Stimulated activated naive CD8-positive, alpha-beta T cell treated with anti-CD3 and anti-CD28 coated beads, Interleukin-15, amount 100 ng/mL, for 72 hours (primary cell): ENCODE measurements around the gene ATG101.

Experiments used
- ATAC-seq: fragments of 150-1000 bp; cut with Tn5 transposase; 2 replicates; pipeline ENCODE4 v1.10.0; 2021; ENCODE audit warnings: mild to moderate bottlenecking, moderate library complexity
- DNase-seq, 2 donors: peaks; one replicate each; pipeline ENCODE4 v3.0.0; 2021 to 2022
- H3K27ac Mint-ChIP-seq, 2 donors: one replicate each; pipeline ENCODE4 v1.8.0; 2022; ENCODE audit warnings: mild to moderate bottlenecking in 2 of 2, mixed read lengths in 2 of 2, moderate library complexity in 2 of 2
- H3K27me3 Mint-ChIP-seq: one replicate; pipeline ENCODE4 v1.8.0; 2022; ENCODE audit warnings: mixed read lengths
- H3K4me1 Mint-ChIP-seq: one replicate; pipeline ENCODE4 v1.8.0; 2022; ENCODE audit warnings: mild to moderate bottlenecking, mixed read lengths
- H3K4me3 Mint-ChIP-seq, 2 donors: one replicate each; pipeline ENCODE4 v1.8.0; 2022; ENCODE audit warnings: mild to moderate bottlenecking in 2 of 2, mixed read lengths in 2 of 2, moderate library complexity in 1 of 2
- H3K9me3 Mint-ChIP-seq, 2 donors: one replicate each; pipeline ENCODE4 v1.8.0; 2022; ENCODE audit warnings: mixed read lengths in 2 of 2

The ATG101 gene

GRCh38 chr12:52122904-52123303 lies 53.1 kb downstream of the ATG101 start:
- no peak for ATAC-seq

GRCh38 chr12:52123487-52124186 lies 53.9 kb downstream of the ATG101 start:
- DNase-seq, result no peak
- no peak for ATAC-seq
- peaks cover 75% of the 10 kb centered on the region for H3K27me3 Mint-ChIP-seq
- no peak overlapping the region for H3K4me3 Mint-ChIP-seq
- no peak overlapping the region for H3K27ac Mint-ChIP-seq
- no peaks in the 10 kb centered on the region for H3K9me3 Mint-ChIP-seq
- peaks cover 29% of the 10 kb centered on the region for H3K4me1 Mint-ChIP-seq

More at GRCh38 chr12:52122904-52123303, 53.1 kb downstream of the ATG101 start:
- no peak for DNase-seq
- peaks cover 71% of the 10 kb centered on the region for H3K27me3 Mint-ChIP-seq
- H3K4me1 Mint-ChIP-seq, result peaks cover 36% of the 10 kb centered on the region
- H3K4me3 Mint-ChIP-seq, result no peak overlapping the region
- H3K27ac Mint-ChIP-seq, result no peak overlapping the region
- H3K9me3 Mint-ChIP-seq, result no peaks in the 10 kb centered on the region

GRCh38 chr12:52125476-52125900 lies 55.7 kb downstream of the ATG101 start:
- no peak for ATAC-seq
- H3K27me3 Mint-ChIP-seq, result peaks cover 62% of the 10 kb centered on the region
- no peaks in the 10 kb centered on the region for H3K9me3 Mint-ChIP-seq
- DNase-seq, result no peak
- H3K27ac Mint-ChIP-seq, result no peak overlapping the region
- H3K4me3 Mint-ChIP-seq, result no peak overlapping the region
- peaks cover 10% of the 10 kb centered on the region for H3K4me1 Mint-ChIP-seq

- DNase-seq (no peak), ATAC-seq (no peak)
- H3K27me3 Mint-ChIP-seq, result peaks cover 56% of the 10 kb centered on the region
- H3K4me1 Mint-ChIP-seq, result peaks cover 10% of the 10 kb centered on the region
- H3K9me3 Mint-ChIP-seq, result no peaks in the 10 kb centered on the region
- no peak overlapping the region for H3K4me3 Mint-ChIP-seq
- H3K27ac Mint-ChIP-seq, result no peak overlapping the region
These were observed 56.3 kb downstream of the ATG101 start for GRCh38 chr12:52126050-52126604.
